Measurements from ENCODE around the gene LBP. TPM values are rescaled to one million over a fixed set of nuclear protein-coding genes. Genes with fewer than 3 reads are reported as not detected.

Gene LBP, protein sequence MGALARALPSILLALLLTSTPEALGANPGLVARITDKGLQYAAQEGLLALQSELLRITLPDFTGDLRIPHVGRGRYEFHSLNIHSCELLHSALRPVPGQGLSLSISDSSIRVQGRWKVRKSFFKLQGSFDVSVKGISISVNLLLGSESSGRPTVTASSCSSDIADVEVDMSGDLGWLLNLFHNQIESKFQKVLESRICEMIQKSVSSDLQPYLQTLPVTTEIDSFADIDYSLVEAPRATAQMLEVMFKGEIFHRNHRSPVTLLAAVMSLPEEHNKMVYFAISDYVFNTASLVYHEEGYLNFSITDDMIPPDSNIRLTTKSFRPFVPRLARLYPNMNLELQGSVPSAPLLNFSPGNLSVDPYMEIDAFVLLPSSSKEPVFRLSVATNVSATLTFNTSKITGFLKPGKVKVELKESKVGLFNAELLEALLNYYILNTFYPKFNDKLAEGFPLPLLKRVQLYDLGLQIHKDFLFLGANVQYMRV
- total RNA-seq (2021; ENCODE audit: unreplicated experiment) (0.15 TPM), Bru-seq, nascent RNA (percentile 7 among the genes with signal in this experiment), BruChase-seq, experiment 1, labeled RNA remaining after a 6-hour chase (percentile 5 among the genes with signal in this experiment), BruChase-seq, experiment 2, labeled RNA remaining after a 2-hour chase (not detected)
- not detected in 2 replicates for polyA plus RNA-seq (2012)
- long read RNA-seq = 0 reads

DNA sequence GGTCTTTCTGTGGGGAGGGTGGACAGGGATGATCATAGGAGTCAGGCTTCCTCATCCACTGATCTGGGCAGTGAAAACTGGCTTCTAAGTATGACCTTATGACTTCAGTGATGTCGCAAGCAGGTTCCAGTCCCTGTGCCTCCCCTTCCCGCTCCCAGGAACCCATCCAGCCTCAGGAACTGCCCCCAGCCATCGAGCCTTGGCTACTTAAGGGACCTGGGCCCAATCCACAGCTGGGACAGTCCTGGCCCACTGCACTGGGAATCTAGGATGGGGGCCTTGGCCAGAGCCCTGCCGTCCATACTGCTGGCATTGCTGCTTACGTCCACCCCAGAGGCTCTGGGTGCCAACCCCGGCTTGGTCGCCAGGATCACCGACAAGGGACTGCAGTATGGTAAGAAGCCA lies at the start of gene LBP:
Gene LBP (plus strand): TSS at position 236 of the 405 bp plus-strand sequence. CDS start 35 bp downstream, at position 271.
- Histone ChIP-seq H3K4me1 (ENCODE audit: control insufficient read depth in 1 of 2, insufficient read depth in 2 of 2, low read length in 2 of 2) (no peaks in the 10 kb centered on the region), H3K9me3 (ENCODE audit: control insufficient read depth in 1 of 2, insufficient read depth in 1 of 2, low read depth in 1 of 2, low read length in 2 of 2) (no peaks in the 10 kb centered on the region), H3K9me2 (ENCODE audit: insufficient read depth) (no peaks in the 10 kb centered on the region), H3K4me2 (ENCODE audit: low read length) (no peak within 1 kb of the TSS), H3K79me2 (ENCODE audit: insufficient read depth, low read length) (no peaks in the 10 kb centered on the region), H3K4me3 (replicated peaks in 1 of 2; ENCODE audit: low read depth in 1 of 2, low read length in 2 of 2) (no peak within 1 kb of the TSS), H3K27me3 (ENCODE audit: insufficient read depth, low read length) (no peaks in the 10 kb centered on the region), H4K20me1 (ENCODE audit: insufficient read depth) (no peaks in the 10 kb centered on the region), H3K27ac (ENCODE audit: low read depth, low read length) (no peak within 1 kb of the TSS), H3K9ac (ENCODE audit: low read length) (no peak within 1 kb of the TSS), H3K36me3 (ENCODE audit: control insufficient read depth in 1 of 2, insufficient read depth in 2 of 2, low read length in 2 of 2) (no peaks in the 10 kb centered on the region), H2AFZ (ENCODE audit: low read depth, low read length, poor library complexity, severe bottlenecking) (no peak within 1 kb of the TSS)
- ATAC-seq (no peak), DNase-seq (ENCODE audit: low read depth, low spot score) (no peak)
- TF ChIP-seq RAD21 (IDR thresholded peaks at IDR 0.05; ENCODE audit: low read depth) = no peak
- TF ChIP-seq EZH2 (IDR thresholded peaks at IDR 0.05) = no peak
- TF ChIP-seq POLR2A (IDR thresholded peaks at IDR 0.05; ENCODE audit: borderline replicate concordance, extremely low read depth, insufficient read depth, insufficient read length) = no peak
- TF ChIP-seq FOSL1 (IDR thresholded peaks at IDR 0.05; ENCODE audit: low read depth) = no peak
- TF ChIP-seq, protein P1, sequence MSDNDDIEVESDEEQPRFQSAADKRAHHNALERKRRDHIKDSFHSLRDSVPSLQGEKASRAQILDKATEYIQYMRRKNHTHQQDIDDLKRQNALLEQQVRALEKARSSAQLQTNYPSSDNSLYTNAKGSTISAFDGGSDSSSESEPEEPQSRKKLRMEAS (IDR thresholded peaks at IDR 0.05) = no peak
- TF ChIP-seq ZFX (IDR thresholded peaks at IDR 0.05) = no peak
- no peak for TF ChIP-seq ELF1 (IDR thresholded peaks at IDR 0.05; ENCODE audit: borderline replicate concordance, low read depth)
- TF ChIP-seq, protein P2, sequence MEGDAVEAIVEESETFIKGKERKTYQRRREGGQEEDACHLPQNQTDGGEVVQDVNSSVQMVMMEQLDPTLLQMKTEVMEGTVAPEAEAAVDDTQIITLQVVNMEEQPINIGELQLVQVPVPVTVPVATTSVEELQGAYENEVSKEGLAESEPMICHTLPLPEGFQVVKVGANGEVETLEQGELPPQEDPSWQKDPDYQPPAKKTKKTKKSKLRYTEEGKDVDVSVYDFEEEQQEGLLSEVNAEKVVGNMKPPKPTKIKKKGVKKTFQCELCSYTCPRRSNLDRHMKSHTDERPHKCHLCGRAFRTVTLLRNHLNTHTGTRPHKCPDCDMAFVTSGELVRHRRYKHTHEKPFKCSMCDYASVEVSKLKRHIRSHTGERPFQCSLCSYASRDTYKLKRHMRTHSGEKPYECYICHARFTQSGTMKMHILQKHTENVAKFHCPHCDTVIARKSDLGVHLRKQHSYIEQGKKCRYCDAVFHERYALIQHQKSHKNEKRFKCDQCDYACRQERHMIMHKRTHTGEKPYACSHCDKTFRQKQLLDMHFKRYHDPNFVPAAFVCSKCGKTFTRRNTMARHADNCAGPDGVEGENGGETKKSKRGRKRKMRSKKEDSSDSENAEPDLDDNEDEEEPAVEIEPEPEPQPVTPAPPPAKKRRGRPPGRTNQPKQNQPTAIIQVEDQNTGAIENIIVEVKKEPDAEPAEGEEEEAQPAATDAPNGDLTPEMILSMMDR (IDR thresholded peaks at IDR 0.05 in 2 of 3, conservative IDR thresholded peaks at IDR 0.05 in 1 of 3; ENCODE audit: borderline replicate concordance in 1 of 3, insufficient read depth in 1 of 3, low read depth in 2 of 3, low read length in 2 of 3) = no peak
- TF ChIP-seq, protein P3, sequence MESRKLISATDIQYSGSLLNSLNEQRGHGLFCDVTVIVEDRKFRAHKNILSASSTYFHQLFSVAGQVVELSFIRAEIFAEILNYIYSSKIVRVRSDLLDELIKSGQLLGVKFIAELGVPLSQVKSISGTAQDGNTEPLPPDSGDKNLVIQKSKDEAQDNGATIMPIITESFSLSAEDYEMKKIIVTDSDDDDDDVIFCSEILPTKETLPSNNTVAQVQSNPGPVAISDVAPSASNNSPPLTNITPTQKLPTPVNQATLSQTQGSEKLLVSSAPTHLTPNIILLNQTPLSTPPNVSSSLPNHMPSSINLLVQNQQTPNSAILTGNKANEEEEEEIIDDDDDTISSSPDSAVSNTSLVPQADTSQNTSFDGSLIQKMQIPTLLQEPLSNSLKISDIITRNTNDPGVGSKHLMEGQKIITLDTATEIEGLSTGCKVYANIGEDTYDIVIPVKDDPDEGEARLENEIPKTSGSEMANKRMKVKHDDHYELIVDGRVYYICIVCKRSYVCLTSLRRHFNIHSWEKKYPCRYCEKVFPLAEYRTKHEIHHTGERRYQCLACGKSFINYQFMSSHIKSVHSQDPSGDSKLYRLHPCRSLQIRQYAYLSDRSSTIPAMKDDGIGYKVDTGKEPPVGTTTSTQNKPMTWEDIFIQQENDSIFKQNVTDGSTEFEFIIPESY (IDR thresholded peaks at IDR 0.05; ENCODE audit: extremely low read depth, insufficient replicate concordance, low read length) = no peak
- TF ChIP-seq, protein P4, sequence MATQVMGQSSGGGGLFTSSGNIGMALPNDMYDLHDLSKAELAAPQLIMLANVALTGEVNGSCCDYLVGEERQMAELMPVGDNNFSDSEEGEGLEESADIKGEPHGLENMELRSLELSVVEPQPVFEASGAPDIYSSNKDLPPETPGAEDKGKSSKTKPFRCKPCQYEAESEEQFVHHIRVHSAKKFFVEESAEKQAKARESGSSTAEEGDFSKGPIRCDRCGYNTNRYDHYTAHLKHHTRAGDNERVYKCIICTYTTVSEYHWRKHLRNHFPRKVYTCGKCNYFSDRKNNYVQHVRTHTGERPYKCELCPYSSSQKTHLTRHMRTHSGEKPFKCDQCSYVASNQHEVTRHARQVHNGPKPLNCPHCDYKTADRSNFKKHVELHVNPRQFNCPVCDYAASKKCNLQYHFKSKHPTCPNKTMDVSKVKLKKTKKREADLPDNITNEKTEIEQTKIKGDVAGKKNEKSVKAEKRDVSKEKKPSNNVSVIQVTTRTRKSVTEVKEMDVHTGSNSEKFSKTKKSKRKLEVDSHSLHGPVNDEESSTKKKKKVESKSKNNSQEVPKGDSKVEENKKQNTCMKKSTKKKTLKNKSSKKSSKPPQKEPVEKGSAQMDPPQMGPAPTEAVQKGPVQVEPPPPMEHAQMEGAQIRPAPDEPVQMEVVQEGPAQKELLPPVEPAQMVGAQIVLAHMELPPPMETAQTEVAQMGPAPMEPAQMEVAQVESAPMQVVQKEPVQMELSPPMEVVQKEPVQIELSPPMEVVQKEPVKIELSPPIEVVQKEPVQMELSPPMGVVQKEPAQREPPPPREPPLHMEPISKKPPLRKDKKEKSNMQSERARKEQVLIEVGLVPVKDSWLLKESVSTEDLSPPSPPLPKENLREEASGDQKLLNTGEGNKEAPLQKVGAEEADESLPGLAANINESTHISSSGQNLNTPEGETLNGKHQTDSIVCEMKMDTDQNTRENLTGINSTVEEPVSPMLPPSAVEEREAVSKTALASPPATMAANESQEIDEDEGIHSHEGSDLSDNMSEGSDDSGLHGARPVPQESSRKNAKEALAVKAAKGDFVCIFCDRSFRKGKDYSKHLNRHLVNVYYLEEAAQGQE (IDR thresholded peaks at IDR 0.05; ENCODE audit: low read depth) = no peak
- TF ChIP-seq EZH2phosphoT487 (IDR thresholded peaks at IDR 0.05; ENCODE audit: borderline replicate concordance) = no peak
- TF ChIP-seq TCF7L2 (IDR thresholded peaks at IDR 0.05; ENCODE audit: borderline replicate concordance, extremely low read depth, insufficient read depth, insufficient read length) = no peak
- no peak for TF ChIP-seq EGR1 (IDR thresholded peaks at IDR 0.05; ENCODE audit: low read depth)
- TF ChIP-seq YY1 (IDR thresholded peaks at IDR 0.05; ENCODE audit: extremely low read depth, insufficient replicate concordance, low read depth, low read length) = no peak
- TF ChIP-seq CBX3 (IDR thresholded peaks at IDR 0.05; ENCODE audit: low read depth) = no peak
- BruUV-seq (replicated peaks) = no TSS peak
- ChIA-PET CTCF (no interaction called here), POLR2A (no interaction called here), RAD21 (ENCODE audit: low non-redundant PET in 1 of 2, low total read pairs in 2 of 2, uncharacterized antibody in 2 of 2, unreplicated experiment in 2 of 2) (no interaction called here)
- intact Hi-C loops (cut with micrococcal nuclease) = no loop called here

Data from HCT116 (cell line).